Limb (tissue), 2 donors: ENCODE data around the gene DIPK1A.

Experiments used
- DNase-seq, 2 donors: peaks; one replicate each; pipeline ENCODE4 v3.0.0-alpha.2; 2016; ENCODE audit errors: extremely low spot score in 2 of 2

DIPK1A gene

DNA sequence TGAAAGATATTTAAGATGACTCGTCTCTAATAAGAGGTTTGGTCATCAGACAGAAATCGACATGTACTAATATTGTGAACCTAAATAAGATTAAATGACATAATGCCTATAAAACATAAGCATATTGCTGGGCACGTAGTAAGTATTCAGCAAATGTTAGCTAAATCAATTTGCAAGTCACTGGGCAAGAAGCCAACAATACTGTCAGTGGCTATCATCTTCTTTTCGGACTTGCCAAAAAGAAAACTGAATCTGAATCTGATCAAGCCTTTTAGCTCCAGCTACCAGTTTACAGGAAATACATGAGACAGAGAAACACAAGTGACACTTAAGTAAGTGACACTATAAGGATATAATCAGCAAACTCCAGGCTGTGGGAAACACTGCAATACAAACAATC lies 83.5 kb downstream of the DIPK1A start:
- no peak for DNase-seq

DNA sequence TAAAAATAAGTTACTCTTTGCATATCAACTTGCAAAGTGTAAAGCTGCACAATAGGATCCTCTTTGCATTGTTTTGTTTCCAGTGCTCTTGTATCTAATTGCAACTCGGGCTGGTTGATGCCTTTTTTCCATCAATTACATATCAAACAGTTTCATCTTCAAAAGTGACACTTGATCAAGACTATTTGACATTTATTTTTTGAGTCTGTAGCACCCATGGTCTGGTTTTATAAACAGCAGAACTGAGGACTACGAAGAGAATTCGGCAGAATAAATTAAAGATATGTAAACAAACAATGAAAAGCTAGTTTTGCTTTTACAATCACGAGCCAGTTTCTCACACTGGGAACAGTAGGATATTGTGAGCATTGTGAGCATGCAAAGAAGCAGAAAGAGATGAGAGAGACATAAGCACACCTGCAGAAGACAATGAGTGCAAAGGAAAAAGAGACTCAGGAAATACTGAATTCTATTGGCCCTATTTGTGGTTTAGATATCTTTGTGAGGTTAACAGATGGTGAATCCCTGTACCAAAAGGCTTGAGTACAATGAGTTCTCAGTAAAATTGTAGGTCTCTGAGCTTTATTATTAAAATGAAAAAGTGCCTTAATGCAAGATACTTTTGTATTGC lies 84.1 kb downstream of the DIPK1A start:
- no peak for DNase-seq

DNA sequence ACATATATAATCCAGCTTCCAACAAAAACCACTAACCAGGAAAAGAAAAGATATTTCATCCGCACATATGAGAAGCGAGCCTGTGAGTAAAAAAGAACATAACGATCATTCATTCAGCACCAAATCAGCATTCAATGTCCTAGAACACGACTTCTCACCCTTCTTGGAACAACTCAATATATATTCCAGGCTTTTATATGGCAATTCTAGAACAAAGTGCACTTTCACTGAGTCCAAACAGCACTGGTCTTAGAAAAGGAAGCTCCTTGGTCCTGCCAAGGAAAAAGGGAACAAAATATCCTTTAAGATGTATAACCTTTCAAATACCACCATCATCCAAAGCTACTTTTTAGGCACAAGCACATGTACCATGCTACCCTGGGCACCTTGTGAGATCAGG lies 84.9 kb downstream of the DIPK1A start:
- DNase-seq, result no peak

DNA sequence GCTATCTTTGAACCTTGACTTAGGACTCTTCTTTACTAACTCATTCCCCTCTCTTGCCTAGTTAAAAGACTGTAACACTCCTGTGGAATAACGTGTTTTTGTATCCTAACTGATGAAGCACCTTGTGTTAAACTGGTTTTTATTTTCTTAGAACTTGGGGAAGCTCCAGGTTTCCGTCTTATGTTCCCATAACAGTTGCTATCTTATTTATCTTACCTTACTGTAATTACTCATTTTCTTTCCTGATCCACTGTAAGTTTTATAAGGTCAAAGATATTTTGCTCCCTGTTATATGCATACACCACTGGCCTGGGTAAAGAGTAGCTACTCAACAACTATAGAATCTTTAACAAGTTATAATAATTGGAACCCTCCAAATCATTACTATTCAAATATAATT lies 86.3 kb downstream of the DIPK1A start:
- DNase-seq, result no peak

DNA sequence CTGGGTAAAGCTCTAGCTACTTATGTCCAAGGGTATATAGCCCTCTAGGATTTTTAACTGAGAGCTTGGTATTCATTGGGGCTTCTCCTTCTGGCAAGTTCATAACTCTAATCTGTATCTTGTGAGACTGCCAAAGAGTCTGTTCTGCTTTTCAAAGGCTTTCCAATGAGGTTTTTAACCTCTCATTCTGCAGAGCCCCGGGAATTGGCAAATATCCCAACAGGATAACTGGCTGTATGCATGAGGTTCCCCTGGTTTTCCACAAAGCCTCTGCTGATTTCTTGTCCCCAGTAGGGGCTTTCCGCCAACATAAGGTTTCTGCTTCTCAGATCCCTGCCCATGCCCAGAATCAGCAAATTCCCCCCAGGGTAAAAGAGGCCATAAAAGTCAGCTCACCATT lies 88.5 kb downstream of the DIPK1A start:
- DNase-seq, result no peak

DNA sequence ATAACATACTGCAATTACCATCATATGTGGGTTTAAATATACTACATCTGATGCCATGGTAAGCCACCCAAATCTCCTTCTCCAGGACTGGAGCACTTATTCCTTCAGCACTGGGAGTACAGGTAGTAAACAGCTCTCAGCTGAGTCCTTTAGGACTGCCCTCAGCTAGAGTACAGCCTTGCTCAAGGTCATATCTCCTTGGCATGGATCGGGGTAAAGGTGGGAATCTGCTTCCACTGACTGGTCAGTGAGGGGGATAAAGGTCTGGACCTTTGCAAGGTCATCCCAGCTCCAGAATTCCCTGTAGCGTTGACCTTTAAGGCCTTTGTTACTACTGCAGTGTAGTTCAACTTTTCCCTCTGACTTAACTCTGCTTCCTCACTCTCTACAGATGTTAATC lies 90.7 kb downstream of the DIPK1A start:
- no peak for DNase-seq

DNA sequence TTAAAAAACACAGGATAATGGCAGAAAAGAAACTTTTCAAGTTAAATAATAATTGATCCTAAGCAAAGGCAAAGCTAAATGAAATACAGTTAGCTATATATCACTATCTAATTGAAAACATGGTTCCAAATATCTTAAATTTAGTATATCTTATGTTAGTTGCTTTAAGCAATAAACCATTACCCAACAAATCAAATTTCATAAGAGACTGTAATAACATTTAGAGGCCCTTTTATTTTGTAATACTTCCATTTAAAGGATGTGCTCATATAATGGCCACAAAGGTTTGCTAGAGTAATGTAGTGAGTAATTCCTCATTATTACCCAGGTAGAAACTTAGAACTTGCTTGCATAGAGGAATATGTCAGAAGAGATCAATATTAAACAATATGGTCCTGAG lies 97.1 kb downstream of the DIPK1A start:
- DNase-seq, result no peak

DNA sequence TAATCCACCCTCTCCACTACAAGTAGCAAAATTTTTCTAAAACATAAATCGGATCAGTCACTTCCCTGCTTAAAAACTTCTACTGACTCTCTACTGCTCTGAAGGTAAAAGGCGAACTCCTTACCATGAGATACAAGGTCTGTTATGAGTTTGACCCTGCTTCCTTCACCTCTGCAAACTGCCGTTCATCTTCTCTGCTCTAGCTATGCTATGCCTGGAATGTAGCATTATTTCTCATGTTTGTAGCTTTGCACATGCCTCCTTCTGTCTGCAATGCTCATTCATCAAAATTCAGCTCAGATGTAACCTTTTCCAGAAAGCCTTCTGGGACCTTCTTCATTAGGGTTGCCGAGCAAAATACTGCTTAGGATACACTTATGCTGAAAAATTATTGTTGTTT lies 98.7 kb downstream of the DIPK1A start:
- no peak for DNase-seq

DNA sequence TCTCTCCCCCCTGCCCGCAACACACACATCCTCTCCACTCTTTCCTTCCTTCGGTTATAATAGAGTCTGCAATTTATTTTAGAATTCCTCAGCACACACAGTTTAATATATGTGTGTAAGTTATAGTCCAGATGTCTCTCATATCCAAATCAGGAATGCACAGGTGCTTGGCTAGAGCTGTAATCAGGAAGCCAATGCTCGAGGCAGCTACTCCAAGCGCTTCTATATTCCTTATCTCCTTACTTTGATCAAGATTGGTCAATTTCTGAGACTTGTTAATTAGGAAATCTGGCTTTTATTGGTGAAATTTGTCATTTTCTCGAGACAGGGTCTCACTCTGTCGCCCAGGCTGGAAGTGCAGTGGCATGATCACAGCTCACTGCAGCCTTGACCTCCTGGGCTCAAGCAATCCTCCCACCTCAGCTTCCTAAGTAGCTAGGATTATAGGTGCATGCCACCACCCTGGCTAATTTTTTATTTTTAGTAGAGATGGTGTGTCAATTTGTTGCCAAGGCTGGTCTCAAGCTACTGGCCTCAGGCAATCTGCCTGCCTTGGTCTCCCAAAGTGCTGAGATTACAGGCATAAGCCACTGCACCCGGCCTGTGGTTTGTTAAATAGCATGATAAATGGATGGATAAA lies 101.7 kb downstream of the DIPK1A start:
- no peak for DNase-seq

DNA sequence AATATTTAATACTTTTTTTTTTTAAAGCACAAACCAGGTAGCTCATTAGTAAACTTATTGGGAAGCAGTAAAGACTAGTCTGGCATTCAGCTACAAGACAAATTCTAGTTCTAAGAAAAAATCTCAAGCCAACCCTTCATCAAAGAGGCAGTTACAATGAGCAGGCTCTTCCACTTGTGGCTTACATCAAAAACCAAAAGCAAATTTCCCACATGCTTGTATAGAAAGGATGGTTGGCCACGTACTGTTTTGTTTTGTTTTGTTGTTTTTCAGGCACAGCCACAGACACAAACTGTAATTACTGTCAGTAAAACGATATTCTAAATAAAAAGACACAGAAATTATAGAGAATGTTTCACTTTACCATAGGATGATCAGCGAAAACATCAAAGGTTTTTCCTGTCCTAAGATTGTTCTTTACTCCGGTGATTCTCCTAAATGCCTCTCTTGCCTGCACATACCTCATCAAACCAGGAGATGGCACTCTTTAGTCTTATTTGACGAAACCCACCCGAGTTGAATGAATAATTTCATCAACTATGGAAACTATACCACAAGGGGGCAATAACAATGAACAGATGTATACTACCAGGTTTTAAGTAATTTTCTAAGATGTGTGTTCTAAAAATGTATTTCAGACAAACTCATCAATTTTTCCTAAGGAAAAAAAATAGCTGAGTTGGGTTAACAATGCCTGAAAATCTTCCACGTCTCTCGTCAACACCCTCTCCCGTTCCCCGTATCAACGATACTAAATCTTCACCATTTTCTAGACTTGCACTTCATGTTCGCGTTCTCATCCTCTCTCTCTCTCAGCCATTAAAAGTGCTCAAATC lies 102.5 kb downstream of the DIPK1A start:
- peak; percentile 40 to 91 for DNase-seq

DNA sequence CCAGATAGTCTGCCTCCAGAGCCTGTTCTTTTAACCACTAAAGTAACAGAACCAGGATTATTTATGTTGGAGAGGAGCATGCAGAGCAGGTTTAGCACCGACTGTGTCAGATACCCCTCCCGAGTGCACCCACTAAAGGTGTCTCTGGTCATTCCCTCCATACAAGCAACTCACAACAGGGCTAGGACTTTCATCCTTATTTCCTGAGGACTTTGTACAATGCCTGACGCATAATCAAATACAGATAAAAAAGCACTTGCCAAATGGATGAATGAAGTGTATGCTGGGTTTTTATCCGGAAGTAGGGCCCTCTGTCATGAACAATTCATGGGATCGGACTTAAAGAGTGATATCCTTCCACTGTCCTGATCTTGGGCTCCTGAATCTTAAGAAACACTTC lies 103.4 kb downstream of the DIPK1A start:
- no peak for DNase-seq

DNA sequence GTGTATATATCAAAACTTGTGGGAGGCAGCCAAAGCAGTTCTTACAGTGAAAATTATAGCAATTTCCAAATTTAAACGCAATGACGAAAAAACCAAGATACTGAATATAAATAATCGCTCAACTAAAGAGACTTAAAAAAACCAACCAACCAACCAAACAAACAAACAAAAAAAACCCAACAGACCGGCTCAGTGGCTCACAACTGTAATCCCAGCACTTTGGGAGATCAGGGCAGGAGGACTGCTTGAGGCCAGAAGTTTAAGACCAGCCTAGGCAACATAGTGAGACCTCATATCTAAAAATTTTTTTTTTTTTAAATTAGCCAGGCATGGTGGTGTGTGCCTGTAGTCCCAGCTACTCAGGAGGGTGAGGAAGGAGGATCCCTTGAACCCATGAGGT lies 106.0 kb downstream of the DIPK1A start:
- no peak for DNase-seq

DNA sequence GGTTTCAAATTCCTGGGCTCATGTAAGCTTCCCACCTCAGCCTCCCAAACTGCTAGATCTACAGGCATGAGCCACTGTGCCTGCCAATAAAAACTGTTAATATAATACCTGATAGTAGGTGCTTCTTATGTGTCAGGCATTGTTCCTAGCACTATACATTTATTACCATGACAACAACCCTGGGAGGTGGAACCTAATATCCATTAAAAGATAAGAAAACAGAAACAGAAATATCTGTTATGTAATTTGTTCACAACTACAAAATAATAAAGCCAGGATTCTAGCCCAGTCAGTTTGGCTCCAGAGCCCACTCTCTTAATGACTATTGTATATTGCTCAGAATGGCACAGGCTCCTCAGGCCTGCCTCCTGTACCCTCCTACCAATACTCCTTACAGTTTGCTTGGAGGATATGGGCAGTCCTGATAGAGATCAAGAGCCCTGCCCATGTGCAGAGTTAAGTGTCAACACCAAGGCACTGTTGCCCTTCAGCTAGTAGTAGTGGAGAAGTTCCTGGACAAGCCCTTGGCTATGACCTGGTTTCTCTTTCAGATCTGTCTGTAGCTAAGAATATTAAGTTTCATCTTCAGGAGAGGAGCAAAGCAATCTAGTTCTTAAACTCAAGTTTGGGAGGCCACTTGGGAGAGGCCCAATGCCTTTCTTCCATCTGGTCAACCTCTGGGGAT lies 107.0 kb downstream of the DIPK1A start:
- no peak for DNase-seq

DNA sequence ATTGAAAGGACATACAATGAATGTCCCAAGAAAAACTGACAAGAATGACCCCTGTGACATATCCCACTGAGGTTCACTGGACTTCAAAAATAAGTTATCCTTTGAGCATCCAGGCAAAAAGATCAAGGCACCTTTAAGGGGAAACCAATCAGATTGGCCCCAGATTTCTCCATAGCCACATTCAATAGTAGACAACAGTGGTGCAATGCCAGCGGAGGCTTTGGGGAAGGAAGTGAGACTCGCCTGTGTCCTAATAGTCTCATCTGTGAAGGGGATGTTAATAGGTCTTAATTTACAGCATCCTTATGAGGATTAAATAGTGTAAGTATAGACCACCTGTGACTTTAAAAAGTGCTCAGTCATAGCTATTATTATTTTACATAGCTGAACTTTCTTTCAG lies 108.0 kb downstream of the DIPK1A start:
- DNase-seq, result no peak

DNA sequence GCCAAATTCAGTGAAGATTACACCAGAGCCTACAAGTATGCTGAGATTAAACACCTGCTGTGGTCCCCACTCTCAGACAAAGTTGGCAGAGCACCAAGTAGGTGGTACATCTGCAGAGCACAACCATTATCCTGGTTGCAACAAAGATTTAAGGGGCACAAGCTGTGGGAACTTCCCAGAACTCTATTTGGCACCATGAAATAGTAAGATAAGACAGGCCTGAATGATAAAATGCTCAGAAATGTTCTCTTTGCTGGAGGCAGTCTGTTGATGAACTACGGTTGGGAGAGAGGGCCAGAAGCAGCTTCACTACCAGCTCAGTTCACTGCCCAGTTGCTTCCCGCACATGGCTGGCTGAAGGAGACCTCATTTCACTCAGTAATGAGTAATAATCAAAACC lies 109.5 kb downstream of the DIPK1A start:
- DNase-seq, result no peak

DNA sequence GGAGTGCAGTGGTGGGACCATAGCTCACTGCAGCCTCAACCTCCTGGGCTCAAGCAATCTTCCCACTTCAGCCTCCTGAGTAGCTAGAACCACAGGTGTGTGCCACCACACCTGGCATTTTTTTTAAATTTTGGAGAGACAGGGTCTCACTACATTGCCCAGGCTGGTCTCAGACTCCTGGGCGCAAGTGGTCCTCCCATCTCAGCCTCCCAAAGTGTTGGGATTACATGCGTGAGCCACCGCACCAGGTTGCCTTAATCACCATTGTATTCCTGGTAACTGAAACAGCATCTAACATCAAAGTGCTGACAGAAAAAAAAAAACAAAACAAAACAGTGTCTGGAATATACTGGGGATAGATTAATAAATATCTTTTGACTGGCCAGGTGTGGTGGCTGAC lies 111.2 kb downstream of the DIPK1A start:
- no peak for DNase-seq

DNA sequence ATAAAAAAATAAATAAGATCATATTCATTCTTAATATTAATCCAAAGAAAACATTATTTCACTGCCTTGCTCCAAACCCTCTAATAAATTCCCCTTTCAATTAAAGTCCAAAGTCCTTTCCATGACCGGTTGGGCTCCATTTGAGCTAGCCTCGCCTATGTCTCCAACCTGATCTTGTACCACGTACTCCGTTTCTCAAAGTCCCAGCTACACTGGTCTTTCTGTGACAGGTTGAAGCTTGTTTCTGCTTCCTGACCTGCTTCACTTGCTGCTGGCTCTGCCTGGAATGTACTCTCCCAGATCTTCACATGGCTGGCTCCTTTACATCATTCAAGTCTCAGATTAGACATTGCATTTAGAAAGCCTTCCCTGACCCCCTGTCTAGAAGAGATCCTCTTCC lies 113.1 kb downstream of the DIPK1A start:
- DNase-seq, result no peak

DNA sequence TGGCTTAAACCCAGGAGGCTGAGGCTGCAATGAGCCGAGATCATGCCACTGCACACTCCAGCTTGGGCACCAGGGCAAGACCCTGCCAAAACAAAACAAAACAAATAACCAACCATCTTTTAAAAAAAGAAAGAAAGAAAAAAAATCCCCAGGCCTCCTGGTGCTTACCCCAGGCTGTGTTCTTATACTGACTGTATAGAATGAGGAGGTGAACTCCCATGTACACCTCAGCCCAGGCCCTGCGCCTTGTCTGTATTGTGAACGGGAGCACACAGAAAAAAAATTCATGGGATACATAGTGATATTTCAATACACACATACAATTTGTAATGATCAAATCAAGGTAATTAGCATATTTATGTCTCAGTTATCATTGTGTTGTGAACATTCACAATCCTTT lies 115.4 kb downstream of the DIPK1A start:
- no peak for DNase-seq

DNA sequence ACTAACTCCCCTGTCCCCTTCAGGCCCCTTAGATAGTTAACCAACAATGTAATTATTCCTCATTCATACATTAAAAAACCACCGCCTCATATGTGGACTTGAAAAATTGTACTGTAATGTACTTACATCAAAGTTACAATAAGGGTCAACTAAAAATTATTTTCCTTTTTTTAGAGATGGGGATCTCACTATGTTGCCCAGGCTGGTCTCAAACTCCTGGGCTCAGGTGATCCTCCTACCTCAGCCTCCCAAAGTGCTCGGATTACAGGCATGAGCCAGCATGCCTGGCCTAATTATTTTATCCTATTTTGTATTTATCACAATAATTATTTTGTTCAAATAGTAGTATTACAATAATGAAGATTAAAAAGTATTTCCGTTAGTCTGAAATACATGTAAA lies 116.8 kb downstream of the DIPK1A start:
- DNase-seq, result no peak

DNA sequence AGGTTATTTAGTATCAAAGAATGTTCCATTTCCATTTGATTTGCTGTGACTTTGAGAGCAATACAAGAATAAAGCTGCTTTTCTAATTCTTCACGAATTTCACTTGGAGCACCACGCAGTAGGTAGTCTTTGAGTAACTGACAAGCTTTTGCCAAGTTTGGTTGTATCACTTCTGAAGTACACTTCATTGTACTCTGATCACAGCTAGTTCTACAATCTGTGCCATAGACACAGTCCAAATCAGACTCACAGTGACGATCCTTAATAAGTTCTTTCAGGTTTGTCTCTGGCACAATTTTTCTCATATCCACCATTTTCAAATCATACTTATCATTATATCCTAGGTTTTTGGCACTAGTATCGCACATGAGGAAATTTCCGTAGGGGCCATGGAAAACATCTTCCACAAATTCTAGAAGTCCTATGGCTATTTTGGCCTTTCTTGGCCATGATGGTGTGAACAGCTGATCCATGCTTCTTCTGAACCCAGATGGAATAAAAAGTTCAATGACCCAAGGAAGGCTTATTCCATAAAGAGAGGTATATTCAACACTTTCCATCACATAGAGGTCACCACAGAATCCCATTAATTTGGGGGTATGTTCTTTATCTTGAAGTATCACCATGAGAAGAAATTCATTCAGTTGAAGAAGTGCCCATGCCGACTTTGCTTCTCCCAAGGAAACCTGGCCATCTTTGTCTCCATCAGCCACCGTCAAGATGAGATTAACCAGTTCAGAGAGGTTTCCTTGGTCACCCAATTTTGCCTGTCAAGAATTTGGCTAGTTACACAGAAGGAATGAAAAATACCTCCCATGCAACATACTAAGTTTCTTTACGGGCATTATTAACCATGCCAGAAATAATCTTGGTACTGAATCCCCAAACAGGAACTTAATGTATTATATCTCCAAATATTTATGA lies 117.6 kb downstream of the DIPK1A start:
- DNase-seq, result no peak

DNA sequence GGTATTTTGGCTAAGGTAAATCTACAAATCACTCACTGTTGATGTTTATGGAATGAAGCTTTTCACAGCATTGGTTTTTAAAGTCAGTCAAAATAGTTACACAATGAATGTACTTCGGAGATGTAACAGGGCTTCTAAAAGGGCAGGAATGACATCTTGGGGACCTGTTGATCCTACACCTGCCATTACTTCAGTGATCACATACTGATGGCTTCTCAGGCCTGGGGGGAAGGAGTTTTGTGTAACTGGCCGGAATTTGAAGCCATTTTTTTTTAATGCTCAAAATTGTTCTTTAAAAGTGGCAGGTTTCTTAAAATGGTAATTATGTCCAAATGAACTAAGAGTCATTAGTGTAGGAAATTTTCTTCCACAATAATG lies 118.2 kb downstream of the DIPK1A start:
- no peak for DNase-seq
